H9 (cell line): ENCODE results near the gene OR5B3. TPM values are rescaled to one million over a fixed set of nuclear protein-coding genes. Genes with fewer than 3 reads are reported as not detected.

ENCODE experiments used
- DNase-seq: peaks from one replicate; pipeline ENCODE4 v3.0.0-alpha.2; 2017
- H2AFZ ChIP-seq: one replicate; pipeline ENCODE4 v1.6.1; 2013; ENCODE audit warnings: mild to moderate bottlenecking, low read length, control low read depth, moderate library complexity
- H2AK5ac ChIP-seq: 2 replicates; pipeline ENCODE4 v1.6.1; 2013; ENCODE audit warnings: low read length, control low read depth, mixed read lengths; ENCODE audit not compliant: insufficient read length
- H2BK120ac ChIP-seq: one replicate; pipeline ENCODE4 v1.6.1; 2013; ENCODE audit warnings: low read depth, mild to moderate bottlenecking, low read length, control low read depth, inconsistent platforms; ENCODE audit not compliant: poor library complexity, severe bottlenecking
- H2BK12ac ChIP-seq: 2 replicates; pipeline ENCODE4 v1.6.1; 2013; ENCODE audit warnings: low read length, control low read depth, mixed read lengths, low read depth; ENCODE audit not compliant: insufficient read length
- H2BK15ac ChIP-seq: 2 replicates; pipeline ENCODE4 v1.6.1; 2013; ENCODE audit warnings: low read depth, low read length, control low read depth
- H2BK20ac ChIP-seq: one replicate; pipeline ENCODE4 v1.6.1; 2013; ENCODE audit warnings: low read depth, mild to moderate bottlenecking, low read length, control low read depth, inconsistent platforms; ENCODE audit not compliant: poor library complexity, severe bottlenecking
- H2BK5ac ChIP-seq: 2 replicates; pipeline ENCODE4 v1.6.1; 2013; ENCODE audit warnings: low read length, control low read depth, mixed read lengths; ENCODE audit not compliant: insufficient read length
- H3K14ac ChIP-seq: 2 replicates; pipeline ENCODE4 v1.6.1; 2013; ENCODE audit warnings: low read length, control low read depth; ENCODE audit not compliant: insufficient read depth
- H3K18ac ChIP-seq: 2 replicates; pipeline ENCODE4 v1.6.1; 2013; ENCODE audit warnings: low read depth, mild to moderate bottlenecking, mixed read lengths, low read length, control low read depth; ENCODE audit not compliant: insufficient read length
- H3K23ac ChIP-seq: 2 replicates; pipeline ENCODE4 v1.6.1; 2013; ENCODE audit warnings: low read length, control low read depth, mixed read lengths, low read depth; ENCODE audit not compliant: insufficient read length
- H3K23me2 ChIP-seq: 2 replicates; pipeline ENCODE4 v1.6.1; 2013; ENCODE audit warnings: low read depth, mild to moderate bottlenecking, mixed read lengths, low read length, control low read depth; ENCODE audit not compliant: insufficient read length, poor library complexity, severe bottlenecking
- H3K27ac ChIP-seq: 2 replicates; pipeline ENCODE4 v1.5.1; 2013; ENCODE audit warnings: low read length, control low read depth, mixed read lengths, low read depth; ENCODE audit not compliant: insufficient read length
- H3K27me3 ChIP-seq: 2 replicates; pipeline ENCODE4 v1.6.1; 2013; ENCODE audit warnings: low read length, control low read depth, inconsistent platforms; ENCODE audit not compliant: insufficient read depth
- H3K4ac ChIP-seq: 2 replicates; pipeline ENCODE4 v1.6.1; 2013; ENCODE audit warnings: low read depth, mild to moderate bottlenecking, control low read depth, inconsistent platforms, low read length, moderate library complexity
- H3K4me1 ChIP-seq: 2 replicates; pipeline ENCODE4 v1.6.1; 2013; ENCODE audit warnings: low read length, control low read depth, inconsistent platforms; ENCODE audit not compliant: insufficient read depth
- H3K4me2 ChIP-seq: 2 replicates; pipeline ENCODE4 v1.6.1; 2013; ENCODE audit warnings: low read length, control low read depth, mixed read lengths; ENCODE audit not compliant: insufficient read length, insufficient read depth
- H3K56ac ChIP-seq: 2 replicates; pipeline ENCODE4 v1.6.1; 2013; ENCODE audit warnings: low read depth, mild to moderate bottlenecking, mixed read lengths, low read length, control low read depth; ENCODE audit not compliant: insufficient read length
- H3K79me1 ChIP-seq: 2 replicates; pipeline ENCODE4 v1.6.1; 2013; ENCODE audit warnings: low read depth, mild to moderate bottlenecking, moderate library complexity, low read length, control low read depth, inconsistent platforms; ENCODE audit not compliant: insufficient read depth, poor library complexity, severe bottlenecking
- H3K79me2 ChIP-seq: 2 replicates; pipeline ENCODE4 v1.6.1; 2013; ENCODE audit warnings: low read length, control low read depth, inconsistent platforms; ENCODE audit not compliant: insufficient read depth
- H3K9ac ChIP-seq: 2 replicates; pipeline ENCODE4 v1.6.1; 2013; ENCODE audit warnings: low read length, control low read depth, mixed read lengths; ENCODE audit not compliant: insufficient read length; ENCODE audit errors: extremely low read depth
- H3K9me3 ChIP-seq: one replicate; pipeline ENCODE4 v1.6.1; 2013; ENCODE audit warnings: low read depth, low read length, inconsistent platforms; ENCODE audit not compliant: control insufficient read depth
- H3T11ph ChIP-seq: one replicate; pipeline ENCODE4 v1.6.1; 2013; ENCODE audit warnings: mild to moderate bottlenecking, low read length, control low read depth, inconsistent platforms
- H4K20me1 ChIP-seq: one replicate; pipeline ENCODE4 v1.6.1; 2013; ENCODE audit not compliant: control insufficient read depth, insufficient read length, insufficient read depth
- H4K5ac ChIP-seq: 2 replicates; pipeline ENCODE4 v1.6.1; 2013; ENCODE audit warnings: low read depth, mild to moderate bottlenecking, mixed read lengths, low read length, control low read depth; ENCODE audit not compliant: insufficient read length
- H4K8ac ChIP-seq: replicated peaks from 2 replicates; pipeline ENCODE4 v1.6.1; 2013; ENCODE audit warnings: low read length, control low read depth, mixed read lengths, low read depth; ENCODE audit not compliant: insufficient read length
- H4K91ac ChIP-seq: 2 replicates; pipeline ENCODE4 v1.6.1; 2013; ENCODE audit warnings: low read depth, mild to moderate bottlenecking, moderate library complexity, mixed read lengths, low read length, control low read depth; ENCODE audit not compliant: insufficient read length
- H3K27ac Mint-ChIP-seq, 3 experiments: 2 replicates in 2 of 3; 3 replicates in 1 of 3; pipeline ENCODE4 v1.8.0; 2020 to 2021; ENCODE audit warnings: mixed read lengths in 3 of 3, mild to moderate bottlenecking in 1 of 3, moderate library complexity in 1 of 3
- H3K27me3 Mint-ChIP-seq: 2 replicates; pipeline ENCODE4 v1.8.0; 2021; ENCODE audit warnings: low read depth, mild to moderate bottlenecking, moderate library complexity, mixed read lengths
- H3K36me3 Mint-ChIP-seq, 3 experiments: 2 replicates in 2 of 3; 3 replicates in 1 of 3; pipeline ENCODE4 v1.8.0; 2020 to 2021; ENCODE audit warnings: low read depth in 3 of 3, mixed read lengths in 3 of 3; ENCODE audit not compliant: insufficient read depth in 1 of 3
- H3K4me1 Mint-ChIP-seq, 2 experiments: 2 replicates each; pipeline ENCODE4 v1.8.0; 2020; ENCODE audit warnings: mixed read lengths in 2 of 2
- H3K4me3 Mint-ChIP-seq, 2 experiments: 2 replicates in 1 of 2; 3 replicates in 1 of 2; pipeline ENCODE4 v1.8.0; 2020 to 2021; ENCODE audit warnings: mild to moderate bottlenecking in 2 of 2, mixed read lengths in 2 of 2, moderate library complexity in 1 of 2
- H3K9me3 Mint-ChIP-seq, 2 experiments: 2 replicates in 1 of 2; 3 replicates in 1 of 2; pipeline ENCODE4 v1.8.0; 2020; ENCODE audit warnings: mild to moderate bottlenecking in 2 of 2, mixed read lengths in 2 of 2, moderate library complexity in 1 of 2
- CTCF ChIP-seq: fragments of 200-600 bp; sonication (generic); conservative IDR thresholded peaks from 3 replicates; pipeline ENCODE4 v1.8.0; 2021; ENCODE audit warnings: antibody characterized with exemption, mild to moderate bottlenecking
- WGBS: extraction: QIAGEN DNeasy Blood & Tissue Kit; methylation state at CpG from one replicate; pipeline ENCODE4 v1.1.7; 2013; ENCODE audit warnings: missing lambda C conversion rate, low lambda C conversion rate, mixed read lengths; ENCODE audit not compliant: insufficient read length; ENCODE audit errors: extremely low coverage; 5-methylcytosine and 5-hydroxymethylcytosine counted together
- total RNA-seq: library from RNA; stranded (reverse); gene quantifications from 2 replicates; pipeline ENCODE4 v1.2.1, GENCODE V29; 2021

The OR5B3 gene
- total RNA-seq, 1 experiment from 2014 or later = not detected

GRCh38 chr11:58446294-58446693 is 39.6 kb upstream of the OR5B3 start:
- H3K4me1 Mint-ChIP-seq = no peaks in the 10 kb centered on the region
- peaks cover 0 to 19% (median 10%) of the 10 kb centered on the region in 3 experiments; a peak in 4 of 7 replicates for H3K36me3 Mint-ChIP-seq
- H2BK120ac ChIP-seq = no peak overlapping the region
- H3K79me2 ChIP-seq = no peaks in the 10 kb centered on the region
- no peaks in the 10 kb centered on the region for H3K4me1 ChIP-seq
- no peak overlapping the region for H2BK20ac ChIP-seq
- no peak overlapping the region for H3K9ac ChIP-seq
- peaks cover 25 to 52% of the 10 kb centered on the region in 2 experiments for H3K9me3 Mint-ChIP-seq
- no peak overlapping the region for H4K8ac ChIP-seq
- no peaks in the 10 kb centered on the region for H3K9me3 ChIP-seq
- no peak overlapping the region for H3K18ac ChIP-seq
- no peak overlapping the region for H4K5ac ChIP-seq
- H3K14ac ChIP-seq = no peak overlapping the region
- WGBS = no CpG with 5 or more reads among the region's 6 CpGs
- no peaks in the 10 kb centered on the region for H4K20me1 ChIP-seq
- no peak overlapping the region for H2AK5ac ChIP-seq
- H3K27me3 ChIP-seq = no peaks in the 10 kb centered on the region
- H3K56ac ChIP-seq = no peak overlapping the region
- H3K4me2 ChIP-seq = no peak overlapping the region
- H3K27me3 Mint-ChIP-seq = peaks cover 2% of the 10 kb centered on the region
- no peak overlapping the region for H3T11ph ChIP-seq
- H4K91ac ChIP-seq = no peak overlapping the region
- no peak overlapping the region for H3K4ac ChIP-seq
- DNase-seq = no peak
- no peak overlapping the region for H3K27ac Mint-ChIP-seq
- H2BK5ac ChIP-seq = no peak overlapping the region
- H3K4me3 Mint-ChIP-seq = no peak overlapping the region
- H3K23ac ChIP-seq = no peak overlapping the region
- H3K23me2 ChIP-seq = no peaks in the 10 kb centered on the region
- H2AFZ ChIP-seq = no peak overlapping the region
- H2BK12ac ChIP-seq = no peak overlapping the region
- no peak overlapping the region for H2BK15ac ChIP-seq
- TF ChIP-seq CTCF = no peak
- H3K79me1 ChIP-seq = no peaks in the 10 kb centered on the region
- no peak overlapping the region for H3K27ac ChIP-seq
